Measurements from ENCODE around the gene CDH12. TPM values are rescaled to one million over a fixed set of nuclear protein-coding genes. Genes with fewer than 3 reads are reported as not detected.

The CDH12 gene
- total RNA-seq, 1 donor from 2014 or later = 0.38 TPM

GRCh38 chr5:21919414-21920022 lies 933.6 kb downstream of the CDH12 start:
- ATAC-seq (no peak), DNase-seq (no peak)
- intact Hi-C loops (cut with DNase I) = no loop called here
- H3K27me3 ChIP-seq (ENCODE audit: low read depth) = no peaks in the 10 kb centered on the region
- H3K9me3 ChIP-seq = no peaks in the 10 kb centered on the region
- TF ChIP-seq CTCF (IDR thresholded peaks at IDR 0.05) = peak; percentile 50
- no peak overlapping the region for H3K4me3 ChIP-seq
- H3K27ac ChIP-seq = no peak overlapping the region
- no peaks in the 10 kb centered on the region for H3K4me1 ChIP-seq
- no peaks in the 10 kb centered on the region for H3K36me3 ChIP-seq

- H3K27me3 ChIP-seq (ENCODE audit: low read depth) = no peaks in the 10 kb centered on the region
- no peaks in the 10 kb centered on the region for H3K36me3 ChIP-seq
- ATAC-seq (no peak), DNase-seq (no peak)
- no peak overlapping the region for H3K27ac ChIP-seq
- H3K4me1 ChIP-seq = no peaks in the 10 kb centered on the region
- intact Hi-C loops (cut with DNase I) = no loop called here
- H3K9me3 ChIP-seq = no peaks in the 10 kb centered on the region
- no peak overlapping the region for H3K4me3 ChIP-seq
- no peak for TF ChIP-seq CTCF (IDR thresholded peaks at IDR 0.05)
Observed at GRCh38 chr5:21918451-21918850, 934.7 kb downstream of the CDH12 start.

DNA sequence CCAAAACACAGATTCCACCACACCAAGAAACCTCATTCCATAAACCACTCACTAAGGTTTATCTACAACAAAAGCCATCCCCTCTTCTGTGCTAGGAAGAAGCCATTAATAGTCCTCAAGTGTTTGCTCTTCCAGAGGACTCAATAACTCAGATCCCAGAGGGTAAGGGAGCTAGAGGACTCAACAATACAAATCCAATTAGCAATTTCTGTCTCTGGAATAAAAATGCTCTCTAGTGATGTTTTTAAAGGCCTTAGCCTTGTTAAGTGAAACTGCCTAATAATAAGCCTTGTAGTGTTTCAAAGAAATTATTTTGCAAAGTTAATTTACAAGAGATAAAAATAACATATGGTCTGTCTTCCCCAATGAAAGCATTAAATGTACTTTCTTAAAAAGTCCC lies 942.4 kb downstream of the CDH12 start:
- Histone ChIP-seq H3K4me3 (no peak overlapping the region), H3K9me3 (no peaks in the 10 kb centered on the region), H3K27me3 (ENCODE audit: low read depth) (no peaks in the 10 kb centered on the region), H3K36me3 (no peaks in the 10 kb centered on the region), H3K27ac (no peak overlapping the region), H3K4me1 (no peaks in the 10 kb centered on the region)
- no peak for DNase-seq
- intact Hi-C loops (cut with DNase I) = no loop called here
- ATAC-seq = no peak
- no peak for TF ChIP-seq CTCF (IDR thresholded peaks at IDR 0.05)

DNA sequence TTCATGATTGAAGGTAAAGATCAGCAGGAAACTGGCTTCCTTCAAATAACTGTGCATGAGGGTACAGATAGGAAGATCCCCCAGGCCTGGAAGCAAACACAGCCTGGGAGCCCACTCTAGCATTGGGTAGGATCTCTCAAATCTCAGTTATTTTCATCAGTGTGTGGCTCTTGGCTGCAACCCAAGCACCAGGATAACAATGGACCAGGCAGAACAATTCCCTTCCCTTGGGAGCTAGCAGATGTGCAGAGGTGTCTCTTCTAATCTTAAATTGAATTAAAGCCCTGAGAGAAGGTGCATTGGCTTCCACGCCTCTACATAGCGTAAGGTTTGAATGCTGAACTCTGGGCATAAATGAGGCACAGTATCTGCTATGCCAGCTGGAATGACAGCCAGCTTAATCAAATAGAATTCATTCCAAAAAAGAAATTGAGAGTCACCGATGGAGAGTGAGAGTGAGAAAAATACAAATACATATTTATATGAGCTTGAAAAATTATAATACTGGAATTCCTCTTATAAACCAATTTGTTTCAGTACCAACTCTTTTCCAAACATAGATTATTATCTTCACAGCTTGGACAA lies 957.3 kb downstream of the CDH12 start:
- Histone ChIP-seq H3K9me3 (no peaks in the 10 kb centered on the region), H3K27ac (no peak overlapping the region), H3K4me1 (no peaks in the 10 kb centered on the region), H3K36me3 (no peaks in the 10 kb centered on the region), H3K4me3 (no peak overlapping the region), H3K27me3 (ENCODE audit: low read depth) (no peaks in the 10 kb centered on the region)
- DNase-seq = no peak
- TF ChIP-seq CTCF (IDR thresholded peaks at IDR 0.05) = no peak
- ATAC-seq = no peak
- intact Hi-C loops (cut with DNase I) = no loop called here

GRCh38 chr5:21893161-21893560 lies 960.0 kb downstream of the CDH12 start:
- TF ChIP-seq CTCF (IDR thresholded peaks at IDR 0.05) = no peak
- H3K27me3 ChIP-seq (ENCODE audit: low read depth) = no peaks in the 10 kb centered on the region
- H3K4me1 ChIP-seq = no peaks in the 10 kb centered on the region
- intact Hi-C loops (cut with DNase I) = no loop called here
- H3K36me3 ChIP-seq = no peaks in the 10 kb centered on the region
- no peak overlapping the region for H3K4me3 ChIP-seq
- H3K9me3 ChIP-seq = no peaks in the 10 kb centered on the region
- H3K27ac ChIP-seq = no peak overlapping the region
- DNase-seq (no peak), ATAC-seq (no peak)
